Mucosa of descending colon (tissue), 3 donors: ENCODE data around the gene SAXO1. TPM values are rescaled to one million over a fixed set of nuclear protein-coding genes. Genes with fewer than 3 reads are reported as not detected.

Source experiments
- ATAC-seq: fragments of 200-7000 bp; cut with Tn5 transposase; one replicate; pipeline ENCODE4 v1.9.1; 2020; ENCODE audit warnings: mild to moderate bottlenecking, moderate library complexity
- DNase-seq, 3 donors: peaks; one replicate each; pipeline ENCODE4 v3.0.0-alpha.2; 2020
- H3K36me3 ChIP-seq: fragments of 200-600 bp; one replicate; pipeline ENCODE4 v1.8.0; 2021; ENCODE audit warnings: low read depth, mild to moderate bottlenecking
- H3K4me1 ChIP-seq: fragments of 200-600 bp; one replicate; pipeline ENCODE4 v1.8.0; 2021; ENCODE audit warnings: low read depth, mild to moderate bottlenecking
- H3K4me3 ChIP-seq: fragments of 200-600 bp; one replicate; pipeline ENCODE4 v1.8.0; 2021; ENCODE audit warnings: mild to moderate bottlenecking
- H3K9me3 ChIP-seq: fragments of 200-600 bp; one replicate; pipeline ENCODE4 v1.8.0; 2021; ENCODE audit warnings: mild to moderate bottlenecking
- CTCF ChIP-seq: fragments of 200-600 bp; IDR thresholded peaks from one replicate; pipeline ENCODE4 v1.8.0; 2022; ENCODE audit warnings: antibody characterized with exemption, mild to moderate bottlenecking
- intact Hi-C, 2 donors: fragments of 100-400 bp; cut with DNase I in 1 of 2; cut with micrococcal nuclease in 1 of 2; formaldehyde crosslinking; loops; one replicate each; pipeline versions ENCODE4 v1.11.0 to v1.11.1; 2022; cut with DNase I, micrococcal nuclease
- total RNA-seq, 3 donors: library from RNA; stranded (reverse); fragmentation: NEBNext Ultra II Directional in 2 of 3; extraction: Animal tissue kit (Norgen Biotek cat#: 25700) in 2 of 3; gene quantifications; one replicate each; pipeline versions ENCODE4 v1.2.1 to v1.2.4, GENCODE V29; 2021 to 2023
- donor health status: DM: no; HTN: no; CAD: no; lungs with moderate emphysema.
- donor health status: DM: no; HTN: no; CAD: no.
- donor health status: DM: no; HTN: yes; CAD: no.

The SAXO1 gene
- total RNA-seq, 3 donors from 2014 or later: 0.06 to 0.29 (median 0.24) TPM

GRCh38 chr9:18976221-18976708 lies 56.7 kb downstream of the SAXO1 start:
- ATAC-seq: peak; percentile 15
- no peak for DNase-seq
- TF ChIP-seq CTCF: no peak
- Histone ChIP-seq H3K4me1 (no peaks in the 10 kb centered on the region), H3K36me3 (no peaks in the 10 kb centered on the region), H3K9me3 (no peaks in the 10 kb centered on the region), H3K4me3 (no peak overlapping the region)
- intact Hi-C loops: no loop called here

GRCh38 chr9:18973348-18973747 lies 59.7 kb downstream of the SAXO1 start:
- H3K4me1 ChIP-seq: no peaks in the 10 kb centered on the region
- intact Hi-C loops: no loop called here
- ATAC-seq: no peak
- no peak overlapping the region for H3K4me3 ChIP-seq
- no peak for TF ChIP-seq CTCF
- no peak for DNase-seq
- H3K9me3 ChIP-seq: peaks cover 3% of the 10 kb centered on the region
- H3K36me3 ChIP-seq: no peaks in the 10 kb centered on the region

- no peak for TF ChIP-seq CTCF
- no peak for DNase-seq
- ATAC-seq: no peak
- Histone ChIP-seq H3K4me3 (no peak overlapping the region), H3K36me3 (no peaks in the 10 kb centered on the region), H3K4me1 (no peaks in the 10 kb centered on the region), H3K9me3 (peaks cover 7% of the 10 kb centered on the region)
- intact Hi-C loops: no loop called here
Observed at GRCh38 chr9:18972675-18973074, 60.3 kb downstream of the SAXO1 start.

GRCh38 chr9:18971909-18972308 lies 61.1 kb downstream of the SAXO1 start:
- DNase-seq: no peak
- peaks cover 7% of the 10 kb centered on the region for H3K9me3 ChIP-seq
- no peak overlapping the region for H3K4me3 ChIP-seq
- ATAC-seq: no peak
- intact Hi-C loops: no loop called here
- no peaks in the 10 kb centered on the region for H3K36me3 ChIP-seq
- TF ChIP-seq CTCF: no peak
- no peaks in the 10 kb centered on the region for H3K4me1 ChIP-seq

DNA sequence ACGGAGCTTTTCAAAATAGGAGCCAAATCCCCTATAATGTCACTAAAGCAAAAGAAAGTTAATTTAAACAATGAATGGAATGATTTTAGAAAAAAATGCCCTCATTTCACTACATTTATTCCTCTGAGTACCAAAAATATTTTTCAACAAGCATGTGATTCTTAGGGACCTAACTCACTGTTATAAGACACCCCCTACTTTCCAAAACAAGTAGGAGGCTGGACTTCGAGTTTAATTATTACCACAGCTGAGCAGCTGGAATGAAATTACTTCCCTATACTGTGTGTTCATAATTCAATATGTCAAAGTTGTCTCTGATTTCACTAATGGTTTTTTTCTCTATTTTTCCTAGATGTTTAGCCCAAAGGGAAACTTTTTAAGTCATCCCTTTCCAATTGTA lies 61.6 kb downstream of the SAXO1 start:
- ATAC-seq (no peak), DNase-seq (no peak)
- no peak for TF ChIP-seq CTCF
- Histone ChIP-seq H3K36me3 (no peaks in the 10 kb centered on the region), H3K4me1 (no peaks in the 10 kb centered on the region), H3K4me3 (no peak overlapping the region), H3K9me3 (peaks cover 7% of the 10 kb centered on the region)
- intact Hi-C loops: no loop called here

DNA sequence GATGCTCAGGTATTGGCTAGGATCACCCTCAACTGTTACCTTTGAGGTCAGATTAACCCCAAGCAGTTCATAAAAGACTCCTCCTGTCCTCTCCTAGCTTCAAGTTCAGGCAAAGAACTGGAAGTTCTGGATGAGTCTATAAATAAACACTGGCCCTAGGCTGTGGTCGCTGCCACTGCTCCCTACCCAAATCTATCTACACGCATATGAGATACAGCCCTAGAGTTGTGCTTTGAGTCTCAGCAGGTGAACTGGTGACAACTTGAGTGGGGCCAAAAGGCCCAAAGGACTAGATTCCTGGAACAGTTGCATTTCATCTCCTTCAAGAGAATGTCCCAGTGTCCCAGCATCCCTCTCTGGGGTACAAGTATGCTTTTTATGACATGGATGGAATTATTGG lies 62.6 kb downstream of the SAXO1 start:
- no peak for TF ChIP-seq CTCF
- Histone ChIP-seq H3K9me3 (peaks cover 7% of the 10 kb centered on the region), H3K4me1 (no peaks in the 10 kb centered on the region), H3K36me3 (no peaks in the 10 kb centered on the region), H3K4me3 (no peak overlapping the region)
- no peak for ATAC-seq
- DNase-seq: no peak
- intact Hi-C loops: no loop called here
